GM19467 (cell line): Measurements from ENCODE around the gene COQ10B.
"Not testable (repeated sequence)": the region's sequence is repeated elsewhere in the genome, so short reads cannot be mapped to it uniquely, and the experiment has no call there.

Experiments used
- ATAC-seq: cut with Tn5 transposase; IDR thresholded peaks from one replicate; pipeline ENCODE4 v1.9.1; 2021; ENCODE audit warnings: mild to moderate bottlenecking, moderate library complexity; ENCODE audit not compliant: unreplicated experiment

The COQ10B gene

DNA sequence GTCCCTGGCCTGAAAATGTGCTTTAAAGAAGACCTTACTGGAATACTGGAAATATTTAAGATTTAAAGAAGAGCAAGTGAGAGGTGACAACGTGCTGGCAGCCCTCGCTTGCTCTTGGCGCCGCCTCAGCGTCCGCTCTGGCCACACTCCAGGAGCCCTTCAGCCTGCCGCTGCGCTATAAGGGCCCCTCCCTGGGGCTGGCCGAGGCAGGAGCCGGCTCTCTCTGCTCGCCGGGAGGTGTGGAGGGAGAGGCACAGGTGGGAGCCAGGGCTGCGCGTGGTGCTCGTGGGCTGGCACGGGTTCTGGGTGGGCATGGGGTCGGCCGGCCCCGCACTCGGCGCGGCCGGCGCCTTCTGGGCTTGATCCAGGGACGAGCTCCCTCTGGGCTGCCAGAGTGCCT is 2.9 kb upstream of the COQ10B start:
- no peak for ATAC-seq

DNA sequence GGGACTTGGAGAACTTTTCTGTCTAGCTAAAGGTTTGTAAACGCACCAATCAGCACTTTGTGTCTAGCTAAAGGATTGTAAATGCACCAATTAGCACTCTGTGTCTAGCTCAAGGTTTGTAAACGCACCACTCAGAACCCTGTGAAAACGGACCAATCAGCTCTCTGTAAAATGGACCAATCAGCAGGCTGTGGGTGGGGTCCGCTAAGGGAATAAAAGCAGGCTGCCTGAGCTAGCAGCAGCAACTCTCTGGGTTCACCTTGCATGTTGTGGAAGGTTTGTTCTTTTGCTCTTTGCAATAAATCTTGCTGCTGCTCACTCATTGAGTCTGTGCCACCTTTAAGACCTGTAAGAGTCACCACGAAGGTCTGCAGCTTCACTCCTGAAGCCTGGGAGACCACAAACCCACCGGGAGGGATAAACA is 2.4 kb upstream of the COQ10B start:
- not testable (repeated sequence) for ATAC-seq

DNA sequence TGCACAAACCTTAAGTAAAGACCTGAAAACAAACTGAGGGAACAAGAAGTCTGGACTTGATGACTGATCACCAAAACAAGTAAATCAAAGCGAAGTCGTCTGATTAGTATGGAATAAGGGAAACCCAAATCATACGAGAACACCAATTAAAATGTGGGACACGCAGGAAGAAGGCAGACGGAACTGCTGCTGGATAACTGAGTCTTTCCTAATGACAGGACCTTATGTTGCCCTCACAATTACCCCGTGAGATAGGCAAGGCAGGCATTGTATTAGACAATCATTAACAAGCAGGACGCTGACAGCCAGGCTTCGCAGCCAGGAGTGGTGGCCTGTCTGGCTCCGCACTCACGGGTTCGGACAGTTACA is 614 bp upstream of the COQ10B start:
- no peak for ATAC-seq

DNA sequence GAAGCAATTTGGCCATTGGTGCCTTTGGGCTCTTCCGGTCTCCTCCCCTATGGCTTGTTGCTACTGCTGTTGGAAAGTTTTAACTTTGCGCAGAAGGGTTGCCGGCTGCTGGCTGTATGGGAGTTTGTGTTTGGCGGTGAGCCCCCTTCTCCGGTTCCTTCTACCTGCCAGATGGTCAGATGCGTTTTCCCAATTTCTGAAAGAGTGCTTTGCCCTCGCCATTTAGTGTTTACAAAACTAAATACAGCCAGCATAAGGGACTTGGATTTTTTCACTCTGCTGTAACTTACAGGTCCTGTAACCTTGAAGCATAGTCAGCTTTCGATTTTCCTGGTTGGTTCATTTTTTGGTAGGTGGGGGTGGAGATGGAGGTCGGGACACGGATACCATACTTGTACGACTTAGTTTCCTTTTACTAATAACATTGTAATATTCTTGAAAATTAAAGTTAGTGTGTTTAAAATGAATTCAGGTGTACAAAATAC is 604 bp downstream of the COQ10B start:
- ATAC-seq = peak; percentile 18

DNA sequence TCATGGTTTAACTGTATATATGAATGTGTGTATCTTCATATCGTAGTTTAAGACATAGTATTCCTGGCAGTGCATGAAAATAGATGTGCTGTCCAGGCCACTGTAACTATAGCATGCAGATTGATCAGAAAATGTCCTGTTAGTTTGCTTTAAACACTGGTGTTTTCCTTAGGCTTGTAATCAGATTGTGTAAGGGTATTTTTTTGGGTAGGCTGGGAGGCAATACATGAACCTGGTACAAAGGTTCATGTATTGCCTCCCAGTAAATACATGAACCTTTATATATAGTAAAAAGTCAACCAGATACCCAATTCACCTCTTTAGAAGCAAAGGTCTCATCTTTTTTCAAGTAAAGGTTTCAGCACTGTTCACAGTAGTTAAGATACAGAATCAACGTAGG is 1.6 kb downstream of the COQ10B start:
- ATAC-seq = no peak

DNA sequence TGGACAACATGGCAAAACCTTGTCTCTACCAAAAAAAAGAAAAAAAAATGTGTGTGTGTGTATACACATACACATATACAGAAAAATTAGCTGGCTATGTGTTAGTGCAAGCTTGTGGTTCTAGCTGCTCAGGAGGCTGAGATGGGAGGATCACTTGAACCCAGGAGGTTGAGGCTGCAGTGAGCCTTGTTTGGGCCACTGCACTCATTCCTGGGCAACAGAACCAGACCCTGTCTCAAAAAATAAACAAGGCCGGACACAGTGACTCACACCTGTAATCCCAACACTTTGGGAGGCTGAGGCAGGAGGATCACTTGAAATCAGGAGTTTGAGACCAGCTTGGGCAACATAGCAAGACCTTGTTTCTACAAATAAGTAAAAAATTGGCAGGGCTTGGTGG is 2.1 kb downstream of the COQ10B start:
- ATAC-seq = no peak

DNA sequence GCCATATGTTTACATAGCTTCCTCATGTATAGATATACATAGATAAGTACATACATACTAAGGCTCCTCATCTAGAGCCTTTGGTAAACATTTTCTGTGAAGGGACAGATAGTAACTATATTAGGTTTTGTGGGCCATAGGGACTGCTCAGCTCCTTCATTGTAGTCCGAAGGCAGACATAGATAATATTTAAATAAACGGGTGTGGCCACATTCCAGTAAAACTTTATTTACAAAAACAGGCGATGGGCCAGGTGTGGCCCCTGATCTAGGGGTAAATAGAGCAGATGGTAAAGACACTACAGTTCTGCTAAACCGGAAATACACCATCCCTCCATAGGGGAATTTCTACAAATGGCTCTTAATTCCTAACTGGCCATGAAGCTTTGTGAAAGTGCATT is 7.3 kb downstream of the COQ10B start:
- ATAC-seq = no peak

DNA sequence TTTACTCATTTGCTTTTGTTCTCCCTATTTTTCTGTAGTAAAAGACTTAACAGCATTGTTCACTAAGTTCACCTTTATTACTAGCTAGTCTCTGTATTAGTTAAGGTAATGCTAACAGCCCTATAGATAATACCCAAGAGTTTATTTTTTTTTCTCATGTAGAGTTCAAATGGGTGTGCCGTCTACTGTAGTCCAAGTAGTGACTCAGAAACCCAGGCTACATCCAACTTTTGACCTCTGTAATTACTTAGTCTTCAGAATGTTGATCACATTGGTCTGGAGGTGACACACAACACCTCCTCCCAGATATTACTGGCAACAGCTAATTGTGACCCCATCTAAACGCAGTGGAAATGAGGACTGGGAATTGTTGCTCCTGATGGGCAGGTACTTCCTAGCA is 7.7 kb downstream of the COQ10B start:
- no peak for ATAC-seq

DNA sequence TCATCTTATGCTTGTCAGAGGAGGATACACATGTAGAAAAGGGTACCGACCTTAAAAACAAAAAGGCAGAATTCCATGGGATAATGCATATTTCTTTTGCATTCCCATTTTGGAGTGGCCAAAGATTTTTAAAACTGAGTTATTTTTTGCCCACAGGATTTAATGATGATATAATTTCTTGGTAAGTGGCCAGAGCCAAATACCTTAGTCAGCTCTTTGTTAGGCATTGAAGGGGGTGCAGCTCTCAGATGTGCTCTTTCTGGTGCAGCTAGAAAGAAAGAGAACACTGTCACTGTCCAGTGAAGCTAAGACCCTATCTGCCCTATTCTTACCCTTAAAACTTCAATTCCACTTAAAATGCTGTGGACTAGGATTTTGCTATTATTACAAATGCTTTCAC is 10.8 kb downstream of the COQ10B start:
- no peak for ATAC-seq

DNA sequence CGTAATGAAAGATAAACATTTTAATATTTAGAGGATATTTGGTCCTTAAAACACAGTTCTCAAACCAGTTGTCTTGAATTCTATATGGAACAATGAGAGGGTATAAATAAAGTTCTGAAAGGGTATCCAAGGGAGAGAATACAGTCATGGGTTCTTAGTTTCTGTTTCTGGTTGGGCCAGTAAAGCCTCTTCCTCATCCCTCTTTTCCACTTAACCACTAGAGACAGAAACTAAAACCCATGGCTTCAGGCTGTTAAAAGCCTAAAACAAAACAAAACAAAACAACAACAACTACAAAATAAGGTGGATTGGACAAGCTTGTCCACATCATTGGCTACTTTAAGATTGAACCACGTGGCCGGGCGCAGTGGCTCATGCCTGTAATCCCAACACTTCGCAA is 18.8 kb downstream of the COQ10B start:
- no peak for ATAC-seq

DNA sequence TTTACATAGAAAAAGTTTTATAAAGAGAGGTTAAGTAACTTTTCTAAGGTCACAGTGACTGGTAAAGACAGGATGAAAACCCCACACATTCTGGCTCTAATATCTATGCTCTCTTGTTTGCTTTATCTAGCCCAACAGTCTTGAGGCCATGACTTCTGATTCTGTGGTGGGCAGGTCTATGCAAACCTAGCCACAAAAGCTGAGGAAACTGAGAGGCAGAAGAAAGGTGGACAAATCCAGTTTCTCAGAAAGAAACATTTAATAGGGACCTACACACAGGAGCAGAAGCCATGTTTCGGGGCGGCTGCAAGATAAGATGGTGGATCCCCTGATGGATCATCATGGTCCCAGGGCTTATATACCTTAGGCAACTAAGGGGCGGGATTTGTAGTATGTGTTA is 24.4 kb downstream of the COQ10B start:
- ATAC-seq = no peak

DNA sequence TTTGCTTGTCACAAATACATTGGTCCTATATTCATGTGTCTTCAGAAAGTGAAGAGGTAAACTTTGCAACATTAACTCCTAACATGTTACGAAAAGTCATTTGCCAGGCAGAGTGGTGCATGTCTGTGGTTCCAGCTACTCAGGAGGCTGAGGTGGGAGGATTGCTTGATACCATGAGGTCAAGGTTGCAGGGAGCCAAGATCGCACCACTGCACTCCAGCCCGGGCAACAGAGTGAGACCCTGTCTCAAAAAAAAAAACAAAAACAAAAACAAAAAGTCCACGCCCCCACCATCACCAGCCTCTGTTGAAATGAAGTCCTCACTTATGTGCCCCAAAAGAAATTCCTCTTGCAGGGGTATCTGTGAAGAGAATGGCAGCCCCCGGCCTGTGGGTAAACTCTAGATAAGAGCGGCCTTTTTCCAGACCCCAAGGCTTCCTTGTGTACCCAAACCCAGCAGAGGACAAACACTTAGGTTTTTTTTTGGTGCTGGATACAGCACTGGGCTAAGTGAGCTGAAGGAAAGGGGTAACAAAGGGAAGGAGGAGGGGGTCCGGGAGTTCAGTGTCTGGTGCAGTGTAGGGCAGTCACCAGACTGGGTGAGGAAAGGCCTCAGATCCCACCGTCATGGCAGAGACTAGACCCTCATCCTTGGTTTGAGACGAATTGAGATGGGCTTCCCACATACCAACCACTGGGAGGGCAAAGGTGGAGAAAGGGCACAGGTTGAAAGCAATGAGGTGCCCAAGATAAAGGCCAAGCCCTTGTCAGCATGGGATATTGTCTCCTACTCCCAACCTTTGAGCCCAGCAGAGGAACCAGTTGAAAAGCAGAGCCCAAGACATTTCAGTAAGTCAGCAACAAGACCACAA is 27.0 kb downstream of the COQ10B start:
- no peak for ATAC-seq

DNA sequence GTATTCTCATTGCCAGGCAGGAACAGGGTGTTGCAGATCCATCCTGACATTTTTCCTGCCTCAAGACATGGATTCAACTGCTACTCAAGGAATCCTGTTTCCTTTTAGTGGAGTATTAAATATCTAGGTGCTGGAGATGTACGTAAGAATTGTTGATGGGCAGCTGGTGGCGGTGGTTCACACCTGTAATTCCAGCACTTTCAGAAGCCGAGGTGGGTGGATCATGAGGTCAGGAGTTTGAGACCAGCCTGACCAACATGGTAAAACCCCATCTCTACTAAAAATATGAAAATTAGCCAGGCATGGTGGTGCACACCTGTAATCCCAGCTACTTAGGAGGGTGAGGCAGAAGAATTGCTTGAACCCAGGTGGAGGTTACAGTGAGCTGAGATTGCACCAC is 30.9 kb downstream of the COQ10B start:
- ATAC-seq = not testable (repeated sequence)

DNA sequence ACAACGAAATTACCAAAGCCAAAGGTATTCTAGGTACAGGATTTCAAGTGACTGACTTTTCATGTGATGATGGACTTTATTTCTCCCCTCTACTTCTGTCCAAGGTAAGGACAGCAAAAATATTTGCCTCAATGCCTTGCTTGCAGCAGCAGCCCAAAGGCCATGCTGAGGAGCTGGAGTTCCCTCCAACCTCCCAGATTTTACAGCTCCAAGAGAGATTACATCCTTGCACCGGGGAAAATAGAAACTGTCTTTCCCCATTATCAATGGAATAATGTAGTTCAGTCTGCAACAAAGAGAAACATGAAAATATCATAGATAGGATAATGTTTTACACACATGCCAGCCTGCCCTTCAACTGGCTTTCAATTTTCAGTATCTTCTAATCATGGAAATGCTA is 32.8 kb downstream of the COQ10B start:
- ATAC-seq = no peak

DNA sequence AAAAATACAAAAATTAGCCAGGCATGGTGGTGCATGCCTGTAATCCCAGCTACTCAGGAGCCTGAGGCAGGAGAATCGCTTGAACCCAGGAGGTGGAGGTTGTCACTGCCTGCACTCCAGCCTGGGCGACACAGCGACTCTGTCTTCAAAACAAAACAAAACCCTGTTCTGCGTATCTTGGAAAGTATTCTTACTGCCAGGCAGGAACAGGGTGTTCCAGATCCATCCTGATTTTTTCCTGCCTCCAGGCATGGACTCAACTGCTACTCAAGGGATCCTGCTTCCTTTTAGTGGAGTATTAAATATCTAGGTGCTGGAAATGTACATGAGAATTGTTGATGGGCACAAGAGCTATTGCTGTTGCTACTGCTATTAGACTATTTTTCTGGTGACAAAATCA is 34.0 kb downstream of the COQ10B start:
- ATAC-seq = no peak

DNA sequence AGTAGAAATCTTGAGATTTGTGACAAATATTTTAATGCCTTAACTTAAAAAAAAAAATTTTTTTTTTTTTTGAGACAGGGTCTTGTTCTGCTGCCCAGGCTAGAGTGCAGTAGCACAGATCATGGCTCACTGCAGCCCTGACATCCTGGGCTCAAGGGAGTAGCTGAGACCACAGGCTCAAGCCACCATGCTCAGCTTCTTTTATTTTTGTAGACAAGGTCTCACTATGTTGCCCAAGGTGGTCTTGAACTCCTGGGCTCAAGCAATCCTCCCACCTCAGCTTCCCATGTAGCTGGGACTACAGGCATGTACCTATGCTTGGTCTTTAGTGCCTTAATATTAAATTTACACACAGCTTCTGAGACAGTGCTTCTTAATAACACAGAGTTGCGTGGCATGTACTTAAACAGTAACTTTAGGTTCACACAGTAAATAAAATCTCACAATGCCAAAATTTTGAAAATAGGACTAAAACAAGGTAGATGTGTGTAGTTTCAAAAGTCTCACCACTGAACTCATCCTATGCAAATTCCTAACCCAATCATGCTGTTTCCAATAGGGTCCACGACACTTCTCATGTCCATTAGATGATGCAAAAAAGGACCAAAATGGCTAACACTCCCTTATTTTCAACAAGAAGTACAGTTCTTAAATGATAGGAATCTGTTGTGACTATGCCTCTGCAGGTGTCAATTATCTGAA is 42.2 kb downstream of the COQ10B start:
- no peak for ATAC-seq

DNA sequence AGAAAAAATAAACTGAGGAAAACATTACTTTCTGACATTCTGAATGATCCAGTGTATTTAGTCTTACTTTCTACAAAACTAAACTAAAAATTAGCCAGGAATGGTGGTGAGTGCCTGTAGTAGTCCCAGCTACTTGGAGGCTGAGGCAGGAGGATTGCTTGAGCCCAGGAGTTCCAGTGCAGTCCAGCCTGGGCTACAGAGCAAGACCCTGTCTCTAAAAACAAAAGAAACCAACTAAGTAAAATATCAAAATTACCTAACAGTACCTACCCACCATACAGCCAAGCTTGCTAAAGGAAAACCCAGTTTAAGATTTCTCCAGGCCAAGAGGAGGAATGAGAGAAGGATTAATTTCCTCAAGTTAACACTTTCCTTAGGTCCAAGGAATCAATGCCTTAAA is 43.3 kb downstream of the COQ10B start:
- no peak for ATAC-seq

DNA sequence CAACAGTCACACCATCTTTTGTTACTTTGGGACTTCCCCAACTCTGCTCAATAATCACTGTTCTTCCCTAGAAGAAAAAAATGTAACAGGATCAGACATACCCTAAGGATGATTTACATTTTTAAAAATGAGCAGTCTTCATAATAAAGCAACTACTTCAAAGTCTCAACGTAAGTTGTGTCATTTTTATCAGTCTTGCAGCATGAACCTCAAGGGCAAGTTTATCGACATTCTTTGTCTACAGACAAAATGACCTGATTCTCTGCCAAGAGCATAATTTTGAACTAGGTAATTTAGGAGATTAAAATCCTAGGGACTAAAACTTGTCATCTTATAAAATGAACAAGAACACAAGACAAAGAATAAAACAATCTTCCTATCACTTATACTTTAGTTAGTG is 44.0 kb downstream of the COQ10B start:
- no peak for ATAC-seq

DNA sequence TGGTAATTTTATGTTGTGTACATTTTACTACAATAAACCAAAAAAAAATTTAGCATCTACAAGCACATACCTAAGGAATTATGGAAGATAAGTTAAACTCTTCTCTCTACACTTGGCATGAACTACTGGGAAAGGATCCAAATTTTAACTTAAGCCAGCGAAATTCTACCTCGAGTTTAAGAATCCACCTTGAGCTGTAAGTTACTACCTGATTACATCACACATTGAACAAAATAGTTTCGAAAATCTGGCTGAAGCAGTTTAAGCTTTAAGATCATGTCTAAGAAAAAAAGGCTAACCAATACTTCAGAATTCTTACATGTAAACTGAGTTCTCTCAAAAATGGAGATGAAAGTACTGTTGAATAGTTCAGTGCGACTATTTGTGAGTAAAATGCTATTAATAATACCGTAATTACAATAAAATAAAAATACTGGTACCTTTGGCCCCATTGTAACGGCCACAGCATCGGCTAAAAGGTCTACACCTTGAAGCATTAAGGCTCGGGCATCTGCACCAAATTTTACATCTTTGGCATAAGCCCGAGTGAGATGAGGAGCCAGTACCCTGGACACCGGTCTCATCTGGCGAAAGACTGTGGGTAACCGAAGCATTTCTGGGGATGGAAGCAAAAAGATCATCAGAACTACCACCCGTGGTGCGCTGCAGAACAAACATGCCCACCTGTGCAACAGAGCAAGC is 45.0 kb downstream of the COQ10B start:
- ATAC-seq = no peak

DNA sequence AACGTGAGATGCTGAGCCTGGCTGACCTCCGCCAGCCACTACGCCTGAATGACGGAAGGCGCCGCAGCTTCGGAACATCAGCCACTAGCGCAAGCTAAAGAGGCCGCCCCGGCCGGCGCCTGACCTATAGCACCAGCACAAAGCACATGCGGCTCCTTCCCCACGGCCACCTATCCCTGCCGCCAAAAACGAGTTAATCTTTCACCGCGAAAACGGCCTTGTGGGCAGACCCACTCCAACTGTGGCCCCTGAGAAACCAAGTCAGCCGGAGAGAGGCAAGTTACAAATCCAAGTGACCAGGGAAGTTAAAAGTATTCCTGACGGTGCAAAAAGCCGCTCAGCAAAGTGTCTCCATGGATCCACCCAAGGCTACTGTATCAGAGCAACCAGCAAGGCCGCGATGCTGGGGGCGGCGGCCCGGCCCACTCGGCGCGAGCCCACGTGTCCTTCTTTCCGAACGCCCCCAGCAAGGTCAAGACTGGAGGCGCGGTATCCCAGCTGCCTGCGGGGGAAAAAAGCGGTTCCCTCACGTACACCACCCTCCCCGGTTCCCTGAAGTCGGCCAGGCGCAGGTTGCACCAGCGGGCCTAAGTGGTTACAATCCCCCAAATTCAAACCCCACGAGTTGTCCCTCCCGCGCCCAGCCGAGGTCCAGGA is 45.7 kb downstream of the COQ10B start:
- peak; percentile 18 for ATAC-seq
